ENCODE measurements around the gene KIF2A.

DNA sequence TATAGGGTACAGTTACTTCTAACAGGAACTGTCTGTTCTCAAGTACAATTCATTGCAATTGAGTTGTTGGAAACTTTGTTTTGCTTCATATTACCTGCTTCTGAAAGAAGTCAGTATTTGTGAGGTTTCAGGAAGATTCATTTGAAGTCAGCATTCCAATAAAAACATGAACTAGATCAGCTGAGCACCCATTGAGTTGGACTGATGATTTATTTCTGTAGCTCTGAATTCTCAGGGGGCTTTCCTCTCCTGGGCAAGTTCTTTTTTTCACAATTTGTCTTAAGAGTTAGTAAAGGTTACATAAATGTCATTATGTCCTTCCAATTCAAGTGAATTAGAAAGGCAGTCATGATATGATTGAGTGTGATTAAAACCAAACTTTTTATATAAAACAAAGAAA is 16.2 kb upstream of the KIF2A start:
- TF ChIP-seq, protein P1, sequence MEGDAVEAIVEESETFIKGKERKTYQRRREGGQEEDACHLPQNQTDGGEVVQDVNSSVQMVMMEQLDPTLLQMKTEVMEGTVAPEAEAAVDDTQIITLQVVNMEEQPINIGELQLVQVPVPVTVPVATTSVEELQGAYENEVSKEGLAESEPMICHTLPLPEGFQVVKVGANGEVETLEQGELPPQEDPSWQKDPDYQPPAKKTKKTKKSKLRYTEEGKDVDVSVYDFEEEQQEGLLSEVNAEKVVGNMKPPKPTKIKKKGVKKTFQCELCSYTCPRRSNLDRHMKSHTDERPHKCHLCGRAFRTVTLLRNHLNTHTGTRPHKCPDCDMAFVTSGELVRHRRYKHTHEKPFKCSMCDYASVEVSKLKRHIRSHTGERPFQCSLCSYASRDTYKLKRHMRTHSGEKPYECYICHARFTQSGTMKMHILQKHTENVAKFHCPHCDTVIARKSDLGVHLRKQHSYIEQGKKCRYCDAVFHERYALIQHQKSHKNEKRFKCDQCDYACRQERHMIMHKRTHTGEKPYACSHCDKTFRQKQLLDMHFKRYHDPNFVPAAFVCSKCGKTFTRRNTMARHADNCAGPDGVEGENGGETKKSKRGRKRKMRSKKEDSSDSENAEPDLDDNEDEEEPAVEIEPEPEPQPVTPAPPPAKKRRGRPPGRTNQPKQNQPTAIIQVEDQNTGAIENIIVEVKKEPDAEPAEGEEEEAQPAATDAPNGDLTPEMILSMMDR (conservative IDR thresholded peaks at IDR 0.05; ENCODE audit: low read depth, low read length) = no peak
- no peak for TF ChIP-seq CHD1 (IDR thresholded peaks at IDR 0.05; ENCODE audit: low read depth, low read length)
- TF ChIP-seq RAD21 (IDR thresholded peaks at IDR 0.05; ENCODE audit: low read length) = no peak
- TF ChIP-seq SMC3 (IDR thresholded peaks at IDR 0.05; ENCODE audit: low read depth, low read length) = no peak
- no peak for TF ChIP-seq RCOR1 (IDR thresholded peaks at IDR 0.05; ENCODE audit: insufficient replicate concordance, low read length)
- TF ChIP-seq, protein P2, sequence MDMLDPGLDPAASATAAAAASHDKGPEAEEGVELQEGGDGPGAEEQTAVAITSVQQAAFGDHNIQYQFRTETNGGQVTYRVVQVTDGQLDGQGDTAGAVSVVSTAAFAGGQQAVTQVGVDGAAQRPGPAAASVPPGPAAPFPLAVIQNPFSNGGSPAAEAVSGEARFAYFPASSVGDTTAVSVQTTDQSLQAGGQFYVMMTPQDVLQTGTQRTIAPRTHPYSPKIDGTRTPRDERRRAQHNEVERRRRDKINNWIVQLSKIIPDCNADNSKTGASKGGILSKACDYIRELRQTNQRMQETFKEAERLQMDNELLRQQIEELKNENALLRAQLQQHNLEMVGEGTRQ (IDR thresholded peaks at IDR 0.05; ENCODE audit: low read depth, low read length) = no peak
- TF ChIP-seq MXI1 (IDR thresholded peaks at IDR 0.05; ENCODE audit: borderline replicate concordance, low read depth, low read length) = no peak
- no peak for TF ChIP-seq BHLHE40 (IDR thresholded peaks at IDR 0.05; ENCODE audit: low read depth, low read length)
- no peak for TF ChIP-seq RFX5 (IDR thresholded peaks at IDR 0.05; ENCODE audit: low read depth, low read length)
- TF ChIP-seq CEBPB (IDR thresholded peaks at IDR 0.05; ENCODE audit: low read depth, low read length) = no peak
- TF ChIP-seq POLR2A (IDR thresholded peaks at IDR 0.05; ENCODE audit: low read depth, low read length) = no peak
- TF ChIP-seq, protein P3, sequence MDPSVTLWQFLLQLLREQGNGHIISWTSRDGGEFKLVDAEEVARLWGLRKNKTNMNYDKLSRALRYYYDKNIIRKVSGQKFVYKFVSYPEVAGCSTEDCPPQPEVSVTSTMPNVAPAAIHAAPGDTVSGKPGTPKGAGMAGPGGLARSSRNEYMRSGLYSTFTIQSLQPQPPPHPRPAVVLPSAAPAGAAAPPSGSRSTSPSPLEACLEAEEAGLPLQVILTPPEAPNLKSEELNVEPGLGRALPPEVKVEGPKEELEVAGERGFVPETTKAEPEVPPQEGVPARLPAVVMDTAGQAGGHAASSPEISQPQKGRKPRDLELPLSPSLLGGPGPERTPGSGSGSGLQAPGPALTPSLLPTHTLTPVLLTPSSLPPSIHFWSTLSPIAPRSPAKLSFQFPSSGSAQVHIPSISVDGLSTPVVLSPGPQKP (IDR thresholded peaks at IDR 0.05; ENCODE audit: borderline replicate concordance, low read depth, low read length) = no peak
- no peak for TF ChIP-seq MAZ (IDR thresholded peaks at IDR 0.05; ENCODE audit: borderline replicate concordance, low read depth, low read length)

Measured in IMR-90 (cell line).